T-helper 17 cell (primary cell): ENCODE data around the gene RNF141. TPM values are rescaled to one million over a fixed set of nuclear protein-coding genes. Genes with fewer than 3 reads are reported as not detected.

Source experiments
- ATAC-seq: fragments of 150-1000 bp; cut with Tn5 transposase; 2 replicates; pipeline ENCODE4 v1.10.0; 2021; ENCODE audit warnings: mild to moderate bottlenecking, moderate library complexity
- DNase-seq, 3 donors: peaks; one replicate each; pipeline versions ENCODE4 v3.0.0 to v3.0.0-alpha.2; 2020 to 2021
- H3K9me3 ChIP-seq: one replicate; pipeline ENCODE4 v1.7.0; 2013; ENCODE audit warnings: low read length, mild to moderate bottlenecking; ENCODE audit not compliant: control insufficient read depth, poor library complexity, severe bottlenecking
- H3K27ac Mint-ChIP-seq: one replicate; pipeline ENCODE4 v1.8.0; 2022; ENCODE audit warnings: mild to moderate bottlenecking, moderate library complexity, mixed read lengths
- H3K27me3 Mint-ChIP-seq: one replicate; pipeline ENCODE4 v1.8.0; 2022; ENCODE audit warnings: mixed read lengths
- H3K36me3 Mint-ChIP-seq: one replicate; pipeline ENCODE4 v1.8.0; 2022; ENCODE audit warnings: low read depth, mixed read lengths
- H3K4me1 Mint-ChIP-seq: one replicate; pipeline ENCODE4 v1.8.0; 2022; ENCODE audit warnings: mild to moderate bottlenecking, mixed read lengths
- H3K4me3 Mint-ChIP-seq: one replicate; pipeline ENCODE4 v1.8.0; 2022; ENCODE audit warnings: mild to moderate bottlenecking, moderate library complexity, mixed read lengths
- total RNA-seq, 4 donors: library from RNA in 2 of 4; stranded (reverse) in 2 of 4; gene quantifications; one replicate each; pipeline ENCODE4 v1.2.3 and lab custom pipeline; 2022 to 2026

The RNF141 gene
- total RNA-seq, 2 donors from 2014 or later = 12.8 to 13.6 TPM

DNA sequence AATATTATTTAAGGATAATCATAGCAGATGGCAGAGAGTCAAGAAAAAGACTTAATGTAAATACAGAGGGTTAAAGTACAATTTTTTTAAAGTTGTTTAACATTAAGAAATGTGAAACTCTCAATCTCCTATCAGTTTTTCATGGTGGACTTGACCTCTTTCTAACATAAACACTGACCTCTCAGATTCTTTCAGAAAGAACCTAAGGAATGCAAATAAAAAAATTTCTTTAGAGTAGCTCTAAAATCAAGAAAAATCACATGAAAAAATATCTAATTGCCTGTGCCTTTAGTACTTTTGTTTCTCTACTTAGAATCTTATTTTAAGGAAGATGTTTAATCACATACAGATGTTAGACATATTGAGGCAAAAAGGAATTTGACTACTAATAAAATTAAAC, 12.9 kb downstream of the RNF141 start:
- H3K27ac Mint-ChIP-seq = no peak overlapping the region
- H3K4me1 Mint-ChIP-seq = peaks cover 16% of the 10 kb centered on the region
- no peaks in the 10 kb centered on the region for H3K27me3 Mint-ChIP-seq
- no peak overlapping the region for H3K4me3 Mint-ChIP-seq
- ATAC-seq (no peak), DNase-seq (no peak)
- H3K36me3 Mint-ChIP-seq = peaks cover 18% of the 10 kb centered on the region
- H3K9me3 ChIP-seq = no peaks in the 10 kb centered on the region

DNA sequence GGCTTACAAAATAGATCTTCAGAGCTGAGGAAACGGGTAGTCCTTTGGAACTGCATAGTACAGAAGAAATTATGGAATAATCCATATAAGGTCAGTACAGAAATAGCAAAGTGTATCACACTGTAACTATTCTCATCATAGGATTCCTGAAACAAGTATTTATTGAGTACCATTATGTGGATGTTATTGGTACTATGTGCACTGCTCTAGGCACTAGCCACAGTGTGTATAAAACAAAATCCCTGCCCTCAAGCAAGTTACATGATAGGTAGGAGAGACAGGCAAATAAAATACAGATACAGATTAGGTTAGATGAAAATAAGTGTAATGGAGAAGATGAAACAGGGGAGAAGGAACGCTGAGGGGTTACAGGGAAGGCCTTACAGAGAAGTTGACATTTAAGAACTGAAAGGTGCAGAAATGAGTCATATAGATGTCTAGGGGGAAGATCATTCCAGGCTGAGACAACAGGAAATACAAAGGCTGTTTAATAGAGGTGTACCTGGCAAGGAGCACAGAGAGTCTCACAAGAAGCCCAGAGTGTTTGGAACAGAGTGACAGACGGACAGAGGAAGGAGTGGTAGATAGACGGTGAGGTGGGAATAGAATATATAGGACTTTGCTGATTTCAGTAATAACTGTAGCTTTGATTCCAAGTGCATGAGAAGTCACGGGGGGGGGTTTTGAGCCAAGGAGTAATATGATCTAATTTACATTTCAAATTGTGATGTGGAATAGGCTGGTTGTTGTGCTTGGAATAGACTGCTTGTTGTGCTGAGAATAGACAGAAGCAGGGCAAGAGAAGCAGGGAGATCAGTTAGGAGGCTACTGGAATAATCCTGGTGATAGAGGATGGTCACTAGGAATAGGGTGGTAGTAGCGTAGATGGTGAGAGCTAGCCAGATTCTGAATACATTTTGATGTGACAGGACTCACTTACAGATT, 13.7 kb downstream of the RNF141 start:
- H3K4me1 Mint-ChIP-seq = peaks cover 16% of the 10 kb centered on the region
- peak overlapping the region; percentile 53 for H3K27ac Mint-ChIP-seq
- DNase-seq (no peak), ATAC-seq (no peak)
- H3K27me3 Mint-ChIP-seq = no peaks in the 10 kb centered on the region
- peaks cover 18% of the 10 kb centered on the region for H3K36me3 Mint-ChIP-seq
- H3K9me3 ChIP-seq = no peaks in the 10 kb centered on the region
- peak overlapping the region; percentile 49 for H3K4me3 Mint-ChIP-seq

DNA sequence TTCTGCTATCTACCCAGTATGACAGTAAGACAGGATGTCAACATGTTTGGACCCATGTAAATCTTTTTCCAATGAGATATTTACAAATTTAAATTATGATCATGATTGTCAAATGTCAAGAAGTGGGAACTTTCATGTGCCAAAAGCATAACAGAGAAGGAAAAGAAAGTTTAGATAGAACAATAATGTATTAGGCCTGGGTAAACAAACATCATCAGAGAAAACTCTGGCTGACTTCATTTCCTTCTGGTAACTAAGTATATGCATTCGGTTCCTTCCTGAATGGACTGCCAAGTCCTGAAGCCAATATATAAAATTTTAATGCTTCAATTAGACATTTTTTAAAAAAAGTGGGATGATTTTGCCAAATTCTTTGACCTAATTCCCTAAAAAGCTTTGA, 16.5 kb downstream of the RNF141 start:
- no peak overlapping the region for H3K27ac Mint-ChIP-seq
- peaks cover 23% of the 10 kb centered on the region for H3K36me3 Mint-ChIP-seq
- DNase-seq = no peak
- no peak overlapping the region for H3K4me3 Mint-ChIP-seq
- peaks cover 24% of the 10 kb centered on the region for H3K4me1 Mint-ChIP-seq
- no peaks in the 10 kb centered on the region for H3K27me3 Mint-ChIP-seq
- no peaks in the 10 kb centered on the region for H3K9me3 ChIP-seq
- no peak for ATAC-seq

DNA sequence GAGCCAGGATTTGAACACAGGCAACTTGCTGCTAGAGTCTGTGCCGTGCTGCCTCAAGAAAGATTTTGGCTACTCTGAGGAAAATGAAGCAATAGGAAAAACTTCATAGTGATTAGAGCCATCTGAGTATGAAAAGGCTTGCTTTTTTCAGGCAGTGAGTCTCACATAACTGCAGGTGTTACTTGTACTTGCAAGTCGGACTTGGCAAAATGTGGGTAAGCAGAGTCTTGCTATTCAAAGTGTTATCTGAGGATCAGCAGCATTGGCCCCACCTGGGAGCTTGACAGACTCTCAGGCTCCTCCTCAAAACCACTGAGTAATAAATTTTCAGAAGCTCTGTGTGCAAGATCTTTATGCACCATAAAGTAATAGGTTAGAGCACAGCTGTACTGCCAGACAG, 18.1 kb downstream of the RNF141 start:
- H3K4me3 Mint-ChIP-seq = no peak overlapping the region
- no peaks in the 10 kb centered on the region for H3K27me3 Mint-ChIP-seq
- peak overlapping the region; percentile 47 for H3K27ac Mint-ChIP-seq
- no peaks in the 10 kb centered on the region for H3K9me3 ChIP-seq
- peaks cover 22% of the 10 kb centered on the region for H3K4me1 Mint-ChIP-seq
- peaks cover 19% of the 10 kb centered on the region for H3K36me3 Mint-ChIP-seq
- ATAC-seq (no peak), DNase-seq (no peak)

DNA sequence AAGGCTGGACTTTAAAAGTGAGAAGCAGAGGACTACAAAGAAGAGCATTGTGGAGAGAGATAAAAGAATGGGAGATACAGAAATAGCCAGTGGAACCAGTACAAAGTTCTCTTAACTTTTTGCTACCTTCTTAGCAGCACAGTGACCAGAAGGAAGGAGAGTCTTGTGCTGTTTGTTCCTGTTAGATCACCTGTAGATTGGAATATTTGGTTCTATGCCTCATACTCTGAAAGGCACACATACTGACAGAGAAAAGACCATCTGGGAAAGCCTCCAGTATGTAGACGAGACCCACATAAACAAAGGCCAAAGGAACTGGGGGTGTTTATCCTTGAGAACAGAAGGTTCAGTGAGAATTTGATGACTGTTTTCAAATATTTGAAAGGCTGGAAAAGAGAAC, 18.7 kb downstream of the RNF141 start:
- H3K9me3 ChIP-seq = no peaks in the 10 kb centered on the region
- no peak for ATAC-seq
- H3K4me1 Mint-ChIP-seq = peaks cover 22% of the 10 kb centered on the region
- peak overlapping the region; percentile 63 for H3K27ac Mint-ChIP-seq
- H3K36me3 Mint-ChIP-seq = peaks cover 17% of the 10 kb centered on the region
- H3K4me3 Mint-ChIP-seq = no peak overlapping the region
- no peaks in the 10 kb centered on the region for H3K27me3 Mint-ChIP-seq
- no peak for DNase-seq

DNA sequence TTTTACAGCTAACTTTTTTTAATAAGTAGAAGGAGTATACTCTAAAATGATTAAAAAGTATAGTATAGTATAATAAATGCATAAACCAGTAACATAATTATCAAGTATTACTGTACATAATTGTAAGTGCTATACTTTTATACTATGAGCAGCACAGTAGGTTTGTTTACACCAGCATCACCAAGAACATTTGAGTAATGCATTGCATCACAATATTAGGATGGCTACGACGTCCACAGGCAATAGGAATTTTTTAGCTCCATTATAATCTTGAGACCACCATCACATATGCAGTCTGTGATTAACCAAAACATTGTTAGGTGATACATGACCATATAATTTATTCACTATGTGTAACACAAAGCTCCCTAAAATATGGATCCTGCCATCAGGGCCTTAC, 20.4 kb downstream of the RNF141 start:
- no peak for DNase-seq
- no peaks in the 10 kb centered on the region for H3K27me3 Mint-ChIP-seq
- H3K9me3 ChIP-seq = no peaks in the 10 kb centered on the region
- peaks cover 11% of the 10 kb centered on the region for H3K36me3 Mint-ChIP-seq
- no peak overlapping the region for H3K27ac Mint-ChIP-seq
- peaks cover 15% of the 10 kb centered on the region for H3K4me1 Mint-ChIP-seq
- ATAC-seq = no peak
- no peak overlapping the region for H3K4me3 Mint-ChIP-seq

DNA sequence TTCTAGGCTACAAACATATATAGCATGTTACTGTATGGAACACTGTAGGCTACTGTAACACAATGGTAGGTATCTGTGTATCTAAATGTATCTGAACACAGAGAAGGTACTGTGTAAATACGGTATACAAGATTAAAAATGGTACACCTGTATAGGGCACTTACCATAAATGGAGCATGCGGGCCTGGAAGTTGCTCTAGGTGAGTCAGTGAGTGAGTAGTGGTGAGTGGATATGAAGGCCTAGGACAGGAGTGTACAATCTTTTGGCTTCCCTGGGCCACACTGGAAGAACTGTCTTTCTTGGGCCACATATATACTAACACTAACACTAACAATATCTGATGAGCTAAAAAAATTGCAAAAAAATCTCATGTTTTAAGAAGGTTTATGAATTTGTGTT, 21.4 kb downstream of the RNF141 start:
- H3K36me3 Mint-ChIP-seq = peaks cover 11% of the 10 kb centered on the region
- no peak for ATAC-seq
- peaks cover 15% of the 10 kb centered on the region for H3K4me1 Mint-ChIP-seq
- H3K9me3 ChIP-seq = no peaks in the 10 kb centered on the region
- H3K4me3 Mint-ChIP-seq = no peak overlapping the region
- no peak overlapping the region for H3K27ac Mint-ChIP-seq
- DNase-seq = no peak
- H3K27me3 Mint-ChIP-seq = no peaks in the 10 kb centered on the region

DNA sequence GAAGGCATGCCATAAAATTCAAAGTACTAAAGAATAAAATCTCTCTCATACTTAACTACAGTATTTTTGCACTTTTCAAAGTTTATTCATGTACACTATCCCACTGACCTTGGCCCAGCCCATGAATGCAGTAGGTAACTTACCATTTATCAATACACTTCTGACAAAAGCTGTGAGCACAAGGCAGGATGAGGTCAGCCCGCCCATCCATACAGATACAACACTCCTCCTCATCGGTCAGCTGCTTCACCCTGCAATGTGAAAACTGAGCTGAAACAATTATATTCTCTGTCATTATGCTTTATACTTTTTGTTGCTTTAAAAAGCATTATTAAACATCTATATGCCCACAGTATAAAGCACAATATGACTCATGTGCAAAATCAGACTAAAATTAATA, 22.1 kb downstream of the RNF141 start:
- ATAC-seq (no peak), DNase-seq (no peak)
- H3K9me3 ChIP-seq = no peaks in the 10 kb centered on the region
- Mint-ChIP-seq H3K36me3 (peaks cover 11% of the 10 kb centered on the region), H3K27me3 (no peaks in the 10 kb centered on the region), H3K27ac (no peak overlapping the region), H3K4me3 (no peak overlapping the region), H3K4me1 (peaks cover 15% of the 10 kb centered on the region)

DNA sequence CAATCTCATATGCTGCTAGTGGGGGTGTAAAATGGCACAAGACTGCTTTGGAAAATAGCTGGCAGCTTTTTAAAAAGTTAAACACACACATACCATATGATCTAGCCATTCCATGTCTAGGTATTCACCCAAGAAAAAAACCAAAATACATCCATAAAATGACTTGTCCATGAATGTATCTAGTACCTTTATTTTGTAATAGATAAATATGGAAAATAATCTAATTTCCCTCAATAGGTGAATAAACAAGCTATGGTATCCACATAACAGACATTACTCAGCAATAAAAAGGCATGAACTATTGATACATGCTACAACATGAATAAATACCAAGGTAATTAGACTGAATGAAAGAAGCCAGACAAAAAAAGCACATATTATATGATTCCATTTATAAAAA, 22.9 kb downstream of the RNF141 start:
- Mint-ChIP-seq H3K4me3 (no peak overlapping the region), H3K36me3 (peaks cover 11% of the 10 kb centered on the region), H3K4me1 (peaks cover 15% of the 10 kb centered on the region), H3K27ac (peak overlapping the region; percentile 19), H3K27me3 (no peaks in the 10 kb centered on the region)
- DNase-seq (no peak), ATAC-seq (no peak)
- no peaks in the 10 kb centered on the region for H3K9me3 ChIP-seq

DNA sequence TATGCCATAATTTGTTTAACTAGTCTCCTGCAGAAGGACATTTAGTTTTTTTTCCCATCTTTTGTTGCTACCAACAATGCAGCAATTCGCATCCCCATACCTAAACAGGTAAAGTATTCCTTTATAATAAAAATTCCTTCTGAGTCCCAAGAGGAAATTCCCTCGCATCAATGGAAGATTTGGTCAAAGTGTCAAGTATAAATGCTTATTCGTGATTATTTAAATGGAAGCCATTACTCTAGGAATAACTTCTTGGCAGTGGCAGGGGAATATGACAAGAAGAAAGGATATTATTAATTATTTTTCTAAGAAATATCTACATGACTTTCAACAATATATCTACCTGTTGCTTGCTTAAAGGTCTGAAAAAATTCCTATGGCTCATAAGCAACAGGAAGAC, 25.6 kb downstream of the RNF141 start:
- H3K27me3 Mint-ChIP-seq = no peaks in the 10 kb centered on the region
- peaks cover 7% of the 10 kb centered on the region for H3K36me3 Mint-ChIP-seq
- peaks cover 7% of the 10 kb centered on the region for H3K4me1 Mint-ChIP-seq
- H3K9me3 ChIP-seq = no peaks in the 10 kb centered on the region
- no peak overlapping the region for H3K4me3 Mint-ChIP-seq
- peak overlapping the region; percentile 14 for H3K27ac Mint-ChIP-seq
- DNase-seq = no peak
- no peak for ATAC-seq

DNA sequence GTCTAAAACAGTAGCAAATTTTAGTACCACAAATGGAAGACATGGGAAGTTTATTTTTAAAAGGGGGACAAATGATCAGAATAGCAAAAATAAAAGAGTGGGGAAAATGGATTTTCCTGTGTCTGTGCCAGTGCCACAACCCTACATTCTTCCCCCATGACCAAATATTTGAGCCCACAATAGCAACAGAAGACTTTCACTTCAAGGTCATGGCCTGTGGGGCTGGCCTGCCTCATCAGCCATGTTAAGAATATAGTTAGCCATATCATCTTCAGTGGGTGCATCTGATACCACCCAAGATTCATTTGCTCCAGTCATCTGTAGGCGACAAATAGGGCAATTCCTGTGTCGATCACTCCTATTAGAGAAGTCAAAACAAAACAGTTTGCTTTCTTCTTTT, 26.3 kb downstream of the RNF141 start:
- Mint-ChIP-seq H3K4me1 (peaks cover 7% of the 10 kb centered on the region), H3K27me3 (no peaks in the 10 kb centered on the region), H3K4me3 (no peak overlapping the region), H3K36me3 (peaks cover 7% of the 10 kb centered on the region), H3K27ac (peak overlapping the region; percentile 14)
- ATAC-seq = no peak
- no peak for DNase-seq
- H3K9me3 ChIP-seq = no peaks in the 10 kb centered on the region

DNA sequence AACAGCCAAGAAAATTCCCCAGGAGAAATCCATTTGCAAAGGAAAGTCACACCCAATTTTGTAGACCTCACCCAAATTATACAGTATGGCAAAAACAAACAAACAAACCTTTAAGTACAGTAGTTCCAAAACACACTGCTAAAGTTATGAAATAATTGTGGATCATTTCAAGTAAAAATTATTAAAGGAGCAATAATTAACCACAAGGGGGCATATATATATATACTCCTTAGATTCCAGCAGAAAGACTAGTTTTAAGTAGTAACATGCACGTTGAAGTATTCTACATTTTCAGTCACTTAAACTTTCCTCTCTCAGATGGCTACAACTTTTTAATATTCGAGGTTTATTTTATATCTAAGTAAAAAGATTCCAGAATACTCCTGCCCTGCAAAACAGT, 26.8 kb downstream of the RNF141 start:
- no peaks in the 10 kb centered on the region for H3K9me3 ChIP-seq
- Mint-ChIP-seq H3K4me3 (no peak overlapping the region), H3K27me3 (no peaks in the 10 kb centered on the region), H3K36me3 (peaks cover 7% of the 10 kb centered on the region), H3K4me1 (peaks cover 7% of the 10 kb centered on the region), H3K27ac (no peak overlapping the region)
- ATAC-seq (no peak), DNase-seq (no peak)

DNA sequence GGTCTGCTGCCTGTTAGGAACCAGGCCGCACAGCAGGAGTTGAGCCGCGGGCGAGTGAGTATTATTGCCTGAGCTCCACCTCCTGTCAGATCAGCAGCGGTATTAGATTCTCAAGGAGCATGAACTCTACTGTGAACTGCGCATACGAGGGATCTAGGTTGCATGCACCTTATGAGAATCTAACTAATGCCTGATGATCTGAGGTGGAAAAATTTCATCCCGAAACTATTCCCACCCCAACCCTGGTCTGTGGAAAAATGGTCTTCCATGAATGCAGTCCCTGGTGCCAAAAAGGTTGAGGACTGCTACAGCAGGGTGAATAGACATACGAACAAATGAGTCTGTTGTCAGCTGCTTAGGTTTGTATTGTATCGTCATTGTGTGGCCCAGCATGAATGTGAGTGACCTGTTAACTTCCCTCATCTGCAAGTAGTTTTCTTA, 29.8 kb downstream of the RNF141 start:
- Mint-ChIP-seq H3K36me3 (peaks cover 2% of the 10 kb centered on the region), H3K27ac (no peak overlapping the region), H3K4me3 (no peak overlapping the region), H3K27me3 (no peaks in the 10 kb centered on the region), H3K4me1 (no peaks in the 10 kb centered on the region)
- no peaks in the 10 kb centered on the region for H3K9me3 ChIP-seq
- DNase-seq (no peak), ATAC-seq (no peak)

DNA sequence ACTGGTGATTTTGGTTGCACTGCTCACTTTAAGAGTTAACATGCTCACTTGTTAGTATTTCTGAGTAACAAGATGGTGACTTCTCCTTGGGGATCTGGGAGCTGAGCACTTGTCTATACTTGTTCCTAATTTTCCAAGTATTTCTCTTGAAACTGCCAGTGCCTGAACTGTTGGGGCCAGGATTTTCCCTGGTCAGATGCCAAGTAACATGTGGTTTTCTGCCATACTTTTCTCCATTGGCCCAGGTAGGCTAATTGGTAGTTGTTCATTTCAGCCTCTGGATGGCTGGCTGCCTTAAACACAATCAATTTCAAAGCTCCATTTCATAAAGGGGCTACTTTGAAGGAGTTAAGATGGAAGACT, 35.0 kb downstream of the RNF141 start:
- DNase-seq (no peak), ATAC-seq (no peak)
- no peaks in the 10 kb centered on the region for H3K36me3 Mint-ChIP-seq
- no peaks in the 10 kb centered on the region for H3K4me1 Mint-ChIP-seq
- no peaks in the 10 kb centered on the region for H3K27me3 Mint-ChIP-seq
- H3K9me3 ChIP-seq = no peaks in the 10 kb centered on the region
- H3K4me3 Mint-ChIP-seq = no peak overlapping the region
- no peak overlapping the region for H3K27ac Mint-ChIP-seq
